Thymus (tissue), 11 donors: ENCODE measurements around the gene CBFA2T2. TPM values are rescaled to one million over a fixed set of nuclear protein-coding genes. Genes with fewer than 3 reads are reported as not detected.
A peak's percentile ranks its signal among the peaks of the same experiment; 100 is the strongest.
"Not testable (repeated sequence)": the region's sequence is repeated elsewhere in the genome, so short reads cannot be mapped to it uniquely, and the experiment has no call there.

Experiments used
- DNase-seq, 9 donors: peaks; one replicate each; pipeline ENCODE4 v3.0.0-alpha.2; 2013; ENCODE audit warnings: low spot score in 9 of 9, low read depth in 6 of 9, missing footprints in 1 of 9
- H3K27ac ChIP-seq, 2 donors: one replicate each; pipeline ENCODE4 v1.5.1; 2013; ENCODE audit warnings: control low read depth in 1 of 2, low read depth in 1 of 2, low read length in 1 of 2, mild to moderate bottlenecking in 1 of 2, moderate library complexity in 1 of 2
- H3K27me3 ChIP-seq, 2 donors: one replicate each; pipeline ENCODE4 v1.5.1; 2013; ENCODE audit warnings: low read length in 1 of 2; ENCODE audit not compliant: control insufficient read depth in 2 of 2, insufficient read depth in 1 of 2
- H3K36me3 ChIP-seq, 2 donors: one replicate each; pipeline ENCODE4 v1.5.1; 2013; ENCODE audit warnings: low read length in 1 of 2, mild to moderate bottlenecking in 1 of 2, moderate library complexity in 1 of 2; ENCODE audit not compliant: control insufficient read depth in 2 of 2, insufficient read depth in 2 of 2
- H3K4me1 ChIP-seq, 2 donors: one replicate each; pipeline ENCODE4 v1.5.1; 2013; ENCODE audit warnings: low read length in 2 of 2; ENCODE audit not compliant: control insufficient read depth in 2 of 2, insufficient read depth in 2 of 2
- H3K4me3 ChIP-seq, 2 donors: one replicate each; pipeline ENCODE4 v1.5.1; 2013; ENCODE audit warnings: low read length in 2 of 2, control low read depth in 1 of 2, mild to moderate bottlenecking in 1 of 2
- H3K9me3 ChIP-seq, 2 donors: one replicate each; pipeline ENCODE4 v1.5.1; 2013; ENCODE audit warnings: low read length in 1 of 2, mild to moderate bottlenecking in 1 of 2; ENCODE audit not compliant: control insufficient read depth in 2 of 2, insufficient read depth in 1 of 2
- WGBS: extraction: QIAGEN DNeasy Blood & Tissue Kit; methylation state at CpG from one replicate; pipeline ENCODE4 v1.1.7; 2013; 5-methylcytosine and 5-hydroxymethylcytosine counted together
- polyA plus RNA-seq: library from polyadenylated mRNA; stranded (reverse); fragments of 200-250 nt; gene quantifications from one replicate; pipeline ENCODE4 v1.2.3, GENCODE V29; 2013
- total RNA-seq: library from RNA; stranded (reverse); fragments of 120-200 nt; gene quantifications from one replicate; pipeline ENCODE4 v1.2.4, GENCODE V29; 2013
- donor health status: healthy.

CBFA2T2 gene
- total and polyA plus RNA-seq, 2 donors: 6.4 to 9.1 TPM

- Histone ChIP-seq H3K4me3 (peak overlapping the region in 1 of 2 donors; percentile 82), H3K36me3 (no peaks in the 10 kb centered on the region), H3K27ac (peak overlapping the region; percentile 19 to 69), H3K9me3 (no peaks in the 10 kb centered on the region), H3K4me1 (peaks cover 12 to 38% of the 10 kb centered on the region in 2 donors), H3K27me3 (peaks cover 0 to 10% of the 10 kb centered on the region in 2 donors)
- 51% methylated on average over 4 of the region's 4 CpGs for WGBS
- peak in 1 of 9 donors; percentile 32 for DNase-seq
Measured at GRCh38 chr20:33444797-33445560, 44.9 kb upstream of the CBFA2T2 start.

- Histone ChIP-seq H3K27ac (peak overlapping the region in 1 of 2 donors; percentile 26), H3K36me3 (no peaks in the 10 kb centered on the region), H3K27me3 (peaks cover 0 to 10% of the 10 kb centered on the region in 2 donors), H3K9me3 (no peaks in the 10 kb centered on the region), H3K4me1 (peaks cover 12 to 38% of the 10 kb centered on the region in 2 donors), H3K4me3 (no peak overlapping the region)
- WGBS: 79% methylated on average over 4 of the region's 4 CpGs
- DNase-seq: no peak
Measured at GRCh38 chr20:33445881-33446625, 43.8 kb upstream of the CBFA2T2 start.

GRCh38 chr20:33450867-33451266 lies 39.0 kb upstream of the CBFA2T2 start:
- WGBS: 91% methylated on average over 4 of the region's 4 CpGs
- no peak overlapping the region for H3K4me3 ChIP-seq
- no peak for DNase-seq
- H3K27ac ChIP-seq: no peak overlapping the region
- H3K27me3 ChIP-seq: no peaks in the 10 kb centered on the region
- H3K9me3 ChIP-seq: no peaks in the 10 kb centered on the region
- no peaks in the 10 kb centered on the region for H3K36me3 ChIP-seq
- peaks cover 0 to 10% of the 10 kb centered on the region in 2 donors for H3K4me1 ChIP-seq

GRCh38 chr20:33456916-33457642 lies 32.8 kb upstream of the CBFA2T2 start:
- H3K4me3 ChIP-seq, H3K27me3 ChIP-seq, H3K27ac ChIP-seq, H3K36me3 ChIP-seq, H3K4me1 ChIP-seq, H3K9me3 ChIP-seq: not testable (repeated sequence)
- 21% methylated on average over 5 of the region's 6 CpGs for WGBS
- peak; percentile 32 to 82 (median 62) for DNase-seq

GRCh38 chr20:33459599-33459998 lies 30.3 kb upstream of the CBFA2T2 start:
- no peak for DNase-seq
- H3K27me3 ChIP-seq: no peaks in the 10 kb centered on the region
- 95% methylated on average over 7 of the region's 7 CpGs for WGBS
- H3K36me3 ChIP-seq: no peaks in the 10 kb centered on the region
- no peak overlapping the region for H3K4me3 ChIP-seq
- no peaks in the 10 kb centered on the region for H3K9me3 ChIP-seq
- H3K27ac ChIP-seq: no peak overlapping the region
- no peaks in the 10 kb centered on the region for H3K4me1 ChIP-seq

- Histone ChIP-seq H3K4me1 (no peaks in the 10 kb centered on the region), H3K27me3 (no peaks in the 10 kb centered on the region), H3K4me3 (no peak overlapping the region), H3K9me3 (no peaks in the 10 kb centered on the region), H3K36me3 (no peaks in the 10 kb centered on the region), H3K27ac (no peak overlapping the region)
- 98% methylated on average over 5 of the region's 5 CpGs for WGBS
- DNase-seq: no peak
Measured at GRCh38 chr20:33460711-33461110, 29.2 kb upstream of the CBFA2T2 start.

- no peaks in the 10 kb centered on the region for H3K4me1 ChIP-seq
- no peaks in the 10 kb centered on the region for H3K27me3 ChIP-seq
- no peak overlapping the region for H3K27ac ChIP-seq
- WGBS: 91% methylated on average over 7 of the region's 7 CpGs
- H3K9me3 ChIP-seq: no peaks in the 10 kb centered on the region
- no peaks in the 10 kb centered on the region for H3K36me3 ChIP-seq
- DNase-seq: no peak
- no peak overlapping the region for H3K4me3 ChIP-seq
Measured at GRCh38 chr20:33463332-33464101, 26.4 kb upstream of the CBFA2T2 start.

GRCh38 chr20:33464759-33465158 lies 25.1 kb upstream of the CBFA2T2 start:
- not testable (repeated sequence) for H3K27ac ChIP-seq, H3K4me3 ChIP-seq, H3K36me3 ChIP-seq, H3K4me1 ChIP-seq, H3K9me3 ChIP-seq, H3K27me3 ChIP-seq, DNase-seq
- WGBS: 97% methylated on average over 8 of the region's 8 CpGs
